ENCODE data around the gene TMEM44. TPM values are rescaled to one million over a fixed set of nuclear protein-coding genes. Genes with fewer than 3 reads are reported as not detected.
"Not testable (repeated sequence)": the region's sequence is repeated elsewhere in the genome, so short reads cannot be mapped to it uniquely, and the experiment has no call there.

The TMEM44 gene
- total RNA-seq, 1 donor from 2014 or later: 29.9 TPM

DNA sequence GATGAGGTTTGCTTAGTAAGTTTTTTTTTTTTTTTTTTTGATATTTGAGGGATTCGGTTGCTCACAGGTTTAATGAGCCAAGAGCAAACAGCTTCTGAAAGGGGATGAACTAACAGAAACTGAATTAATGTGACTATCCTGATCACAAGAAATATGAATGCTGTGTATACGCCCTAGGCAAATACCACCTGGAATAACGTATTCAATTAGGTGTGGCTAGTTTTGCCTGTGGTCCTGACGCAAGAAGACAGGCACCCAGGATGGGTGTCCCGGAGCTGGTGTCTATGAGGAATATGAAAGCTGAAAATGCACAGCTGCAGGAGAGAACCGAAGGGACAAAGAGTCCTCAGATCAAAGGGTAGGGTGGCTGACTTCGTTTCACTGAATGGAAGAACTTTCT is 24.2 kb upstream of the TMEM44 start:
- no peak for ATAC-seq
- no peak for DNase-seq (ENCODE audit: low spot score)
- intact Hi-C loops (cut with DNase I): no loop called here

DNA sequence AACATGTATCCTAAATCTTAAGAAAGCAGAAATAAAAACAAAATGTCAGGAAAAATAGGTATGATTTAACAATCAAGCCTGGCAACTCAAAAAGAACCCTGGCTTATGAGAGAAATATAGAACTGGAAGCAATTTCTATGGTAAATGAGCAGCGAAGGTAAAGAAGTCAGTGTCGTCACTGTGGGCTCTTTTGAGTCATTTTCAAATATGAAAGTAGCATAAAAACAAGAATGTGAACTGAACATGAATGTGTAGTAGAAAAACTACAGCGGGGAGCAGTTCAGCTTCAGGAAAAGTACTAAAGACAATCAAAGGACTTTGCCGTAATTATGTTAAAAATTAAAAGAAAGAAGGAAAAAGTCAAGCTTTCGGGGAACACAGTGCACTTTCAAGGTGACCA is 21.2 kb upstream of the TMEM44 start:
- intact Hi-C loops (cut with DNase I): no loop called here
- DNase-seq (ENCODE audit: low spot score) (no peak), ATAC-seq (no peak)

DNA sequence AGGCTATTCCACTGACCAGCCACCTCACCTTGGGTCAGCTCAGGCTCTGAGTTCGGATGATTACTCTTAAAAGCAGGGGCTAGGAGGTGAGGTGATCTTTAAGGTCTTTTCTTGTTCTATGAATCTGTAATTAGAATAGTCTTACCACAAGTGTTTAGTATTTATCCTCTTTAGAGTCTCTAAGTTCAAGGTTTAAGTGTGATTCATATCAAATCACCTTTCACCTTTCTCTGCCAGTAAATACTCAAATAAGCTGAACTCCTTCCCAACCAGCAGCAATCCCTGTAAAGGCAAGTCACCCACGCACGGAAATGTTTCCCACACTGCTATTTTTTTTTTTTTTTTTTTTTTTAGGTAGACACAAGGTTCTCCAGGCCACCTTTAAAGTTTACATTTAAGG is 14.5 kb upstream of the TMEM44 start:
- DNase-seq (ENCODE audit: low spot score) (no peak), ATAC-seq (no peak)
- intact Hi-C loops (cut with DNase I): no loop called here

DNA sequence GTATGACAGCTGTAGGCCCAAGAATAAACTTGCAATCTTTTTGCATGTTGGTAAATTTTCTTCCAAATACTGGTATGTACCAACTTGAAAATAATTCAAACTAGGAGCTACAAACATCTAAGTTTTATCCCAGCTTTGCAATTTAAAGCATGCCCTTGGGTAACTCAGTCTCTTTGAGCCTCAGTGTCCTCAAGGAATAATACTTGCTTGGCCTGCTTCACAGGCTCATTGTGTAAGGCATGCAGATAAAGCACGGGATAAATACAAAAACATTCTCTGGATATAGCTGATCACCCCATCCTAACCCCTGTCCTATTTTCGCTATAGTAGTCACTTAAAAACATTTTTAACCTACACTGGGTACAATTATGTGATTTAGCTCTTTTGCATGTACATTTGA is 9.6 kb upstream of the TMEM44 start:
- no peak for DNase-seq (ENCODE audit: low spot score)
- intact Hi-C loops (cut with DNase I): no loop called here
- ATAC-seq: no peak

DNA sequence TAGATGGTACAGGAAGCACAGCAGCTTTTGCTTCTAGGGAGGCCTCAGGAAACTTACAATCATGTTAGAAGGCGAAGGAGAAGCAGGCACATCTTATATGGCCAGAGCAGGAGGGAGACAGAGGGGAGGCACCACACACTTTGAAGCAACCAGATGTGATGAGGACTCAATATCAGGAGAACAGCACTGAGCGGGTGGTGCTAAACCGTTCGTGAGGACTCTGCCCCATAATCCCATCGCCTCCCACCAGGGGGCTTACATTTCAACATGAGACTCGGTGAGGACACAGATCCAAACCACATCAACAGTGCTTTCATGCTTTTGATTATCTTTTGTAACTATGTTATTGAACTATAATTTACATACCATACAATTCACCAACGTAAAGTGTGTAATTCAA is 7.6 kb upstream of the TMEM44 start:
- ATAC-seq: no peak
- no peak for DNase-seq (ENCODE audit: low spot score)
- intact Hi-C loops (cut with DNase I): no loop called here

DNA sequence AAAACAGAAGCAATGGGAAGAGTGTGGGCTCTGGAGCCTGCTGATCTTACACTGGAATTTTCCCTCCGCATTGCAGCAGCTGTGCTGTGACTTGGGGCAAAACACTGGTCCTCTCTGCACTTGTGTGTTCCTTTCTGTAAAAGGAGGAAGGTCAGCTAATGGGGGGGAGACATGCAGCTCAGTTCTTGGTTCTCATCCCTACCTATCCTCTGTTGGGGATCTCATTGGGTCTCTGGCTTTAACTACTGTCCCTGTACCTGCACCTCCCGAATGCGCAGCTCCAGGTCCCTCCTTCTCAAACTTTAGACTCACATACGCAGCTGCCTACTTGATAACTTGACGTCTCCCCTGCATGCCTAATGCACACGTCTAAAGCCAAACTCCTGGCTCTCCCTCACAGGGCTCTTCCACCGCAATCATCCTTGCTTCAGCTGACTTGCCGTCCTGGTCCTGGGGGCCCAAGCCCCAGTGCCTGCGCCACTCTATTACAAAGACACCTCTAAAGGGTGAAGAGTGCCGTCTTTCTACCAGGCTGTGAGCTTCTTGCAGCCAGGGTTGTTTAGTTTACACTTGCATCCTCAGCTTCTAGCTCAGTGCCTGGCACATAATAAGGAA is 5.9 kb upstream of the TMEM44 start:
- DNase-seq (ENCODE audit: low spot score): no peak
- no peak for ATAC-seq
- intact Hi-C loops (cut with DNase I): no loop called here

DNA sequence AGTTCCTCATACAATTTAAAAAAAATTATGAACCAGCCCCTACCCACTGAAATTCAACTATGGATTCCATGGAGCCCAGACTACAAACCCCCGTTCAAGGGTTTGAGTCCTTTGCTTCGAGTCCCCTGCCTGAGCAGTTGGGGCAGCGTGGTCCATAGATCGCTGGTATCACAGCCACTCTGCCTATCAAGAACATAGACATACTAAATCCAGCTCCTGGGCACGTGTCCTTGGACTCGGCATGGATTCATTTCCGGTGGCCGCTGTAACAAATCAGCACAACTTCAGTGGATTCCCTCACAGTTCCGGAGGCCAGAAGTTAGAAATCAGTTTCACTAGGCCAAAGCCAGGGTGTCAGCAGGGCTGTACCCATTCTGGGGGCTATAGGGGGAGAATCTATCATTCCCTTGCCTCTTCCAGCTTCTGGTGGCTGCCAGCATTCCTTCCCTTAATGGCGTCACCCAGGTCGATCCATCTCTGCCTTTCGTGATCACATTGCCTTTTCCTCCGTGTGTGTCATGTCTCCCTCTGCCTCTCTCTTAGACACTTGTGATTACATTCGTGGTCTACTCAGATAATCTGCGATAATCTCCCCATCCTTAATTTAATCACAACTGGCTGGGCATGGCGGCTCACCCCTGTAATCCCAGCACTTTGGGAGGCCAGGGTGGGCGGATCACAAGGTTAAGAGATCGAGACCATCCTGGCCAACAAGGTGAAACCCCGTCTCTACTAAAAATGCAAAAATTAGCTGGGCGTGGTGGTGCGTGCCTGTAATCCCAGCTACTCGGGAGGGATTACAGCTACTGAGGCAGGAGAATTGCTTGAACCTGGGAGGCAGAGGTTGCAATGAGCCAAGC is 4.6 kb upstream of the TMEM44 start:
- intact Hi-C loops (cut with DNase I): no loop called here
- DNase-seq (ENCODE audit: low spot score) (no peak), ATAC-seq (no peak)

DNA sequence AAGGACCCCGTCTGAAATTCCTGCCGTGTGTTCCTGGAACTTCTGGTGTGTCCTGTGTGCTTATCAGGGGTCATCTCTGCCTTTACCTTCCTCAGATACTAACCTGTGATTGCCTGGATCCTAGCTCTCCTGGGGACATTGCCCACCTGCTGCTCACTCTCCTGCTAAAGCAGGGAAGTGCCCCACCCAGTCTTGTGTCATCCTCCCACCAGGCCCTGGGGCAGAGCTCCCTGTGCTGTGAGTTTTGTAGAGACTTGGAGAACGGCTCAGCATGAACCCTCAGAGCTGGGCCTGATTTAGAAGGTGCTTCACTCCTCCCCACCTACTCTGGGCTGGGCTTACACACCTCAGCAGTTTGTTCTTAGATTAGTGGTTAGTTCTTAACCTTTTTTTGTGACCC is 3.8 kb upstream of the TMEM44 start:
- DNase-seq (ENCODE audit: low spot score) (no peak), ATAC-seq (no peak)
- intact Hi-C loops (cut with DNase I): no loop called here

DNA sequence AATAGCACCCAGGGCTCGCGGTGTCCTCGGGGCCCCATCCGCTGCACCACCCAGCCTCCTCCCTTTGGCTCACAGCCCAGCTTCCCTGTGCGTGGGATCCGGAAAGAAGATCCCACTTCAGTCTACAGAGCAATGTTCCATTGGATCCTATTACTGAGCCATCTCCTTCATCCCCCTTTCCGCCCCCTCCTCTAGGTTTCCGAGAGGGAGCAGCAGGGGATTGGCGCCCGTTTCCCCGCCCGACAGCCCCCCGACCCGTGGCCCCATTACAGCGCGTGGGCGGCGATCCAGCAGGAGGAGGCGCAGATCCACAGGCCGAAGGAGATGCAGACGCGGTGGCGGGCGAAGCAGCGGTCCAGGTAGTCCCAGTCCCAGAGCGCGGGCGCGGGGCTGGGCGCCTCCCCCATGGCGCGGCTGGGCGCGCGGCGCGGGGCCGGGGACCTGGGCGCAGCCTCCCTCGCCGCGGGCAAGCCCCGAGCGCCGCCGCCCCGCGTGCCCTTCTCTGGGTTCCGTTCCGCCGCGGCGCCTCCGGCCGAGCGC is 340 bp downstream of the TMEM44 start:
- DNase-seq (ENCODE audit: low spot score) (peak; percentile 68), ATAC-seq (peak; percentile 28)
- intact Hi-C loops (cut with DNase I): no loop called here

DNA sequence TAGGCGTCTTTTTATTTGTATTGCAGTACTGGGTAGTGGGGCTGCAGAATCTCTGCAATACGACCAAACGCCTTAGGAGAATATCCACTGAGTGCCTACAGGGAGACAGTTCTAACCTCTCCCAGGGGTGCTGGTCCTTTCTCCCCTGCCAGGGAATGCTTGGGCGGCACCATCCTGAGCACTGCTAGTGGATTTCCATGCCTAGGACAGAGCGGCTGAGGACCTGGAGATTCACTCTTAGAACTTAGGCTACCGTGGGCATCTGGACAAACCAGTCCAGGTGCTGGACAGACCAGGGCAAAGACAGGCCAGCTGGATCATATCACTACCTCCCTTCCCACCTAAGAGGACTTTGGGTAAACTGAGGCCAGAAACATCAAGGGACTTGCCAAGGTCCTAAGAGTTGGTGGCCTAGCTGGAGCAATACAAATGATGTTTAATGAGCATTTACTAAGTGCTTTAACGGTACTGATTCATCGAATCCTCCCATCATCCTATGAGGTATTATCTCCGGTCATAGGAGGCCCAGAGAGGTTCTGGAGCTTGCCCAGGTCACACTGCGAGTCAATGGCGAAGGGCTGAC is 902 bp downstream of the TMEM44 start:
- intact Hi-C loops (cut with DNase I): no loop called here
- DNase-seq (ENCODE audit: low spot score) (no peak), ATAC-seq (peak; percentile 18)

DNA sequence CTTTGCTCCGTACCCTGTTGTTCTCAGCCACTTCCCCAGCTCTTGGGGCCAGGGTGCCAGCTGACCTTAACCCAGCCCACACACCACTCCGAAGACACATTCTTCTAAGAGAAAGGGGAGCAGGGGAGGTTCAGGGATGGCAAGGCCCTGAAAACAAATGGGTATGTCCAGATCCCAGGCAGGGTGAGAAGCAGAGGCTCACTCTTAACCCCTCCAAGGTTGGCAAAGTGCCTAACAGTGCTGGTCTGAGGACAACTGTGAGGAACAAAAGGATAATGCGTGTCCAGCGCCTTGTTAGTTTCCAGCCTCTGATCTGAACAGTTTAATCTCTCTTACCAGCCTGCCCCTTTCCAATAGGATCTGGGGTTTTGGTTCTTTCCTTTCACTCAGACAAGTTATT is 1.5 kb downstream of the TMEM44 start:
- ATAC-seq: no peak
- peak; percentile 42 for DNase-seq (ENCODE audit: low spot score)
- intact Hi-C loops (cut with DNase I): no loop called here

DNA sequence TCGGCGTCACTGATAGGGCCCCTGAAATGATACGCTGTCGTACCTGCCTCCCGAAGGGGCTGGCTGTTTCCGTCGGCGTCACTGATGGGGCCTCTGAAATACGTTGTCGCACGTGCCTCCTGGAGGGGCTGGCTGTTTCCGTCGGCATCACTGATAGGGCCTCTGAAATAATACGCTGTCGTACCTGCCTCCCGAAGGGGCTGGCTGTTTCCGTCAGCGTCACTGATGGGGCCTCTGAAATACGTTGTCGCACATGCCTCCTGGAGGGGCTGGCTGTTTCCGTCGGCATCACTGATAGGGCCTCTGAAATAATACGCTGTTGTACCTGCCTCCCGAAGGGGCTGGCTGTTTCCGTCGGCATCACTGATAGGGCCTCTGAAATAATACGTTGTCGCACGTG is 2.5 kb downstream of the TMEM44 start:
- intact Hi-C loops (cut with DNase I): not testable (repeated sequence)

DNA sequence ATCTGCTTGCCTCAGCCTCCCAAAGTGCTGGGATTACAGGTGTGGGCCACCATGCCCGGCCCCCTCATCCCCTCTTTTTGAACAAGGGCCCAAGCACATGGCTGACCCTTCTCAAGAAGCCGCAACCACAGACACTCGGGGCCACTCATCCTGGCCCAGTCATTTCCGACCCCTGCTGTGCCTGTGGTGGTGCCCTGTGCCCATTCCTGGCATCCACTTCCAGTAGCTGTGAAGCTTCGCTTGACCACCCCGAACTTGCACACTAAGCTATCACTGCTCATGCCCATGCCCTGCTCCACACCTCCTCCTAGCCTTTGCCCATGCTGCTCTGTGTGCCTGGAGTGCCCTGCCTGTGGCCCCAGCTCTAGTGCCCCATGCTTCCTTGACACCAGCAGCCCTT is 8.3 kb downstream of the TMEM44 start:
- DNase-seq (ENCODE audit: low spot score) (peak; percentile 43), ATAC-seq (no peak)
- intact Hi-C loops (cut with DNase I): no loop called here

More for the DNA sequence above, 2.5 kb downstream of the TMEM44 start:
- not testable (repeated sequence) for ATAC-seq
- peak; percentile 27 for DNase-seq (ENCODE audit: low spot score)

DNA sequence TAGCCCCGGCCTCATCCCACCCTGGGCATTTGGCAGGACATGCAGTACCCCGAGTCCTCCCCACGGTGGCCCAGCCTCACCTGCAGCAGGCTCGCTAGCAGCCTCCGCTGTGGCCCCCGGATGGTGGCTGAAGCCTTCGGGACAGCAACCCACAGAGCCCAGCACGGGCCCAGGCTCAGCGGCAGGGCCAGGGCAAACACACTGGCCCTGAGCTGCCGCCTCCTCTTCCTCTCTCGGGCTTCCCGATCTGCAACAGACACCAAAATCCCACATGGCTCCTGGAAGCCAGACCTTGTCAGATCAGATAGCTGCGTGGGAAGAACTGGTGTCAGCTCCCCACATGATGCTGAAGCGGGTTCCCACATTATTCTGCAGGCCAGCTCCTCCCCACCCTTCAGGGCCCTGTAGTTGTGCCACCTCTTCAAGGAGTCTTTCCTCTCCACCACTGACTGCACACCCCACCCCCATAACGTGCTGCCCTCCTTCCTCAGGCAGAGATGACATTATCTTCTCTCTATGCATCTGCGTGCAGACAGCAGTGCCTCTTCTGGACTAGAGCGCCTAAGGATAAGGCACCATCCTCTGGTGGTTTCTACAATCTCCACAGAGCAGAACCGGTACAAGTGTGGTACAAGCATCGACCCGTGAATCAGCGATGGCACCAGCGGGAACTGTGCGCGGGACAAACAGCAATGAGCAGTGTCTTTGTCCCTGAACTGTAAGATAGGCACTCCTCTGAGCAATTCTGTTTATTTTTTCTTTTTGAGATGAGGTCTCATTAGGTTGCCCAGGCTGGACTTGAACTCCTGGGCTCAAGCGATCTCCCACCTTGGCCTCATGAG is 9.5 kb downstream of the TMEM44 start:
- DNase-seq (ENCODE audit: low spot score) (no peak), ATAC-seq (no peak)
- intact Hi-C loops (cut with DNase I): no loop called here

DNA sequence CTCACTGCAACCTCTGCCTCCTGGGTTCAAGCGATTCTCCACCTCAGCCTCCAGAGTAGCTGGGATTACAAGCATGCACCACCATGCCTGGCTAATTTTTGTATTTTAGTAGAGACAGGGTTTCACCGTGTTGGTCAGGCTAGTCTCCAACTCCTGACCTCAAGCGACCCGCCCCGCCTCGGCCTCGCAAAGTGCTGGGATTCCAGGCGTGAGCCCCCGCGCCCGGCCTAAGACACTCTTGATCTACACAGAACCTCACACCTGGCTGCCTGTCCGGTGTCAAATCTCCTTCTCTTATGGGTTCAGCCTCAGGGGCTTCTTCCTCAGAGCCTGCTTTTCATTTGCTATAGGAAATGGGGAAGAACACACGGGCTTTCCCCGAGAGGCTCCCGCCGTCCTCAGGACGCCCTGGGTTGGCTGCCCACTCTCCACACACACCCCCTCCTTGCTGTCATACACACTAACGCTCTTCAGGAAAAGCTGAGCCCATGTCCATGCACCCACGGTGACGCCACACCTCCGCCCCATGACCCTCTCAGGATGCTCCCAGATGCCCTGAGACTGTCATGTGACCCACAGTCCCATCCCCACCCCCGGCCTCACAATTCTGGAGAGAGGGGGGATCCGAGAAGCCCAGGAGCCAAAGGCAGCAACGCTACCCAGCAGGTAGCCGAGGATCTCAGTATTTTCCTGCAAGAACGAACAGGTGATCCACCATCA is 10.4 kb downstream of the TMEM44 start:
- no peak for DNase-seq (ENCODE audit: low spot score)
- no peak for ATAC-seq
- intact Hi-C loops (cut with DNase I): no loop called here

DNA sequence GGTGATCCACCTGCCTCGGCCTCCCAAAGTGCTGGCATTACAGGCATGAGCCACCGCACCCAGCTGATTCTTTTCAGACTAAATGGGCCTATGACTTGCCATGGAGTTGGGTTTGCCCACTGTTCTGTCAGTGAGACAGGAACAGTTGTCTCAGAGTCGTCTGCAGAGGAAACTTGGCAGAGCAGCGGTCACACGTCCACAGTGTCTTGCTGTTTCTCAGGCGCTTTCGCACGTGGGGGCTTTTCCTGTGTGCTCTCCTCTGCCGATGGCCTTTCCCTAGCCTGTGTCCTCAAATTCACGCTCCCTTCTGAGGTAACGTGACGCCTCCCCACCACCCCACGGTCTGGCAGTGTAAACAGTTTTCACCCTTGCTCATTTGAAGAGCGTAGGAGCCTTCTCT is 11.3 kb downstream of the TMEM44 start:
- ATAC-seq (no peak), DNase-seq (ENCODE audit: low spot score) (no peak)
- intact Hi-C loops (cut with DNase I): no loop called here

DNA sequence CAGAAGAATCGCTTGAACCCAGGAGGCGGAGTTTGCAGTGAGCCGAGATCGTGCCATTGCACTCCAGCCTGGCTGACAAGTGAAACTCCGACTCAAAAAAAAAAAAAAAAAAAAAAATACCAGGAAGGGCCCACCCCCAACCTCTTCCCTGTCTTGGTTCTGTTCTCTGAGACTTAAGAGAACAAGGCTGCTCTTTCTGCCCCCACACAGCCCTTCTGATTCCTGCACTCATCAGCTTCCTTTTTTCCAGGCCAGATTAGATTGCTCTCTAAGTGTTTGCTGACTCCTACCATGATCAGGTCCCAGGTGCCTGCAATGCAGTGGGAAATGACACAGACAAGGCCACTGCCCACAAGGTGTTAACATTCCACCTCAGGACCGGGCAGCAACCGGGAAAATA is 13.0 kb downstream of the TMEM44 start:
- intact Hi-C loops (cut with DNase I): no loop called here
- no peak for DNase-seq (ENCODE audit: low spot score)
- no peak for ATAC-seq

DNA sequence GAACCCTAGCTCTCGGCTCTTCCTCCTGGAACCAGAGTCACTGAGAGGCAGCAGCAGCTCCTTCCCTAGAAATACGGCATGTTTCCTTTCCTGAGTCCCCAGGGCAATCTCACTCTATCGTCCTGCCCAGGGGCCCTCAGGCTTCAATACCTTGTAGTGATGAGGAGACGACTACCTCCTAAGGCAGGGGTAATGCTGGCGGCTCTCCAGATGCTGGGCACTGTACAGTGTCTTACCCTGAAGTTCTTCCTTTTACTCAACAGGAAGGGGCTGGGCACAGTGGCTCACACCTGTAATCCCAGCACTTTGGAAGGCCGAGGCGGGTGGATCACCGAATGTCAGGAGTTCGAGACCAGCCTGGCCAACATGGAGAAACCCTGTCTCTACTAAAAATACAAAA is 13.5 kb downstream of the TMEM44 start:
- DNase-seq (ENCODE audit: low spot score): no peak
- intact Hi-C loops (cut with DNase I): no loop called here
- ATAC-seq: no peak
